Measurements from ENCODE around the gene C14orf93.

Gene C14orf93

DNA sequence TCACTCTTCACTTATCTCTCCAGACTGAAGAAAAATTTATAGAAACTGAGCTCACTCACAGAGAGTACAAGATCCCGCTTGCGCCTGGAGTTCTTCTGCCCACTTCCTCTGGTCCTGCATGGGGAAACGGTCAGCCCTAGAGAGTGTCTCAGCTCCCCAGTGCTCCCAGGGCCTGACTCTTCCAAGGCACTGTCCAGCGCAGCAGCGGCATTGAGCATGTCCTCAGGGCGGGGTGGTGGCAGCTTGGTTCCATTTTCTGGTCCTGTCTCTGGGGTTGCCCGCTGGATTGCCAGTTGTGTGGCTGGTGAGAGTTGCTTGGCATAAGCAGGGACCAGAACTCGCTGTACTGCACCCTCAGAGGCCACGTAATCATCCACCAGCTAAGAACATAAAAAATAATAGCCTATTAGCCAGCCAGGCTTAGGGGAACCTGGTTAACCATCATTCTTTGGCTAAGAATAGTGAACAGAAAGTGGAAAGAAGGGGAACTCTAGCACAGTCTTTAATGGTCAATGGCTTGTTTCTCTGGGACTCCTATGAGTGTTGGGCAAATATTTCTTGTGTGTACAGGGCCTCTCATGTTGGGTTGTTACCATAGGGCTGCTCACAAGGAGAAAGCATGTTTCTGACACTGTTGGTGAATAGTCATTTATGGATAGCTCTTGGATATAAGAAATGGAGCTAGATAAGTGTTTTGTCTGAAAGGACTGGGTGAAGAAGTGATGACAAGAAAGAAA, 13.9 kb downstream of the C14orf93 start:
- CTCF ChIA-PET: interaction anchor here (0.9 to 34.1 kb wide), 20 partner anchors 8 to 99 kb away, joined by 3 to 933 read pairs (median 6); partner anchors contain the start of genes ACIN1, AJUBA, C14orf119 and CDH24
- Histone ChIP-seq H3K4me3 (ENCODE audit: control insufficient read depth in 1 of 7, extremely low read depth in 1 of 7, insufficient read depth in 4 of 7, low read depth in 2 of 7, low read length in 6 of 7) (no peak overlapping the region), H3K36me3 (ENCODE audit: control insufficient read depth in 4 of 4, insufficient read depth in 4 of 4, low read length in 3 of 4) (peaks cover 0 to 13% (median 7%) of the 10 kb centered on the region in 4 experiments), H3K4me1 (ENCODE audit: control extremely low read depth in 1 of 4, control insufficient read depth in 4 of 4, insufficient read depth in 4 of 4, low read length in 3 of 4) (peaks cover 0 to 4% (median under 1%) of the 10 kb centered on the region in 4 experiments), H3K27ac (ENCODE audit: insufficient read depth in 1 of 2, low read depth in 1 of 2, low read length in 2 of 2, poor library complexity in 1 of 2, severe bottlenecking in 2 of 2) (no peak overlapping the region), H3K9me3 (ENCODE audit: control extremely low read depth in 1 of 5, control insufficient read depth in 4 of 5, insufficient read depth in 2 of 5, low read depth in 1 of 5, low read length in 4 of 5) (no peaks in the 10 kb centered on the region), H3K27me3 (replicated peaks in 2 of 5; ENCODE audit: control insufficient read depth in 4 of 5, insufficient read depth in 5 of 5, low read length in 4 of 5) (no peaks in the 10 kb centered on the region)
- no peak for DNase-seq
- POLR2A ChIA-PET: interaction anchor here (0.5 to 1.5 kb wide), 3 partner anchors 11 to 28 kb away, joined by 4 read pairs; no protein-coding TSS in a partner anchor
- WGBS (ENCODE audit: insufficient coverage): 98% methylated on average over 6 of the region's 9 CpGs

DNA sequence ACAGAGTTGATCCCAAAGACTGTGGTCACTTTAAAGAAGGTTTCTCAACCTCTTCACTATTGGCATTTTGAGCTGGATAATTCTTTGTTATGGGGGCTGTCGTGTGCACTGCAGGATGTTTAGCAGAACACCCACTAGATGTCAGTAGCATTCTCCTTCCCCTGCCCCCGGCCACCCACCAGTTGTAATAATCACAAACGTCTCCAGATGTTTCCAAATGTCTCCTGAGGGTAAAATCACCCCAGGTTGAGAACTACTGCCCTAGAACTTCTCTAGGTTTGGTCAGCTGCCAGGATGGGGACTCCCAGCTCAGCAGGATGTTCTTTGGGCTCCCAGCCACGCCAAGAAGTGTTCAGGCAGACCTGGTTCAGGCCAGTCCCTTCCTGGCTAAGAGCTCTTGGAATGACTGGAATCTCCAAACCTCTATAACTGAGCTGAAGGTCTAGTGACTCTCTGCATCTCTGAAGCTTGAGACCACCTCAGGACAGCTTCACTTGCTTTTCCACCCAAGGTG, 15.1 kb downstream of the C14orf93 start:
- peak; percentile 38 to 66 (median 66) for DNase-seq
- Histone ChIP-seq H3K4me1 (ENCODE audit: control extremely low read depth in 1 of 4, control insufficient read depth in 4 of 4, insufficient read depth in 4 of 4, low read length in 3 of 4) (peaks cover 0 to 4% (median under 1%) of the 10 kb centered on the region in 4 experiments), H3K27ac (ENCODE audit: insufficient read depth in 1 of 2, low read depth in 1 of 2, low read length in 2 of 2, poor library complexity in 1 of 2, severe bottlenecking in 2 of 2) (no peak overlapping the region), H3K4me3 (ENCODE audit: control insufficient read depth in 1 of 7, extremely low read depth in 1 of 7, insufficient read depth in 4 of 7, low read depth in 2 of 7, low read length in 6 of 7) (no peak overlapping the region), H3K27me3 (replicated peaks in 2 of 5; ENCODE audit: control insufficient read depth in 4 of 5, insufficient read depth in 5 of 5, low read length in 4 of 5) (no peaks in the 10 kb centered on the region), H3K9me3 (ENCODE audit: control extremely low read depth in 1 of 5, control insufficient read depth in 4 of 5, insufficient read depth in 2 of 5, low read depth in 1 of 5, low read length in 4 of 5) (no peaks in the 10 kb centered on the region), H3K36me3 (ENCODE audit: control insufficient read depth in 4 of 4, insufficient read depth in 4 of 4, low read length in 3 of 4) (peaks cover 2 to 16% (median 9%) of the 10 kb centered on the region in 4 experiments)
- POLR2A ChIA-PET: interaction anchor here (0.6 to 1.0 kb wide), 5 partner anchors 12 to 63 kb away, joined by 3 to 8 read pairs (median 4); partner anchors contain the start of gene CDH24
- CTCF ChIA-PET: interaction anchor here (0.8 to 34.1 kb wide), 27 partner anchors 10 to 430 kb away, joined by 3 to 933 read pairs (median 5); partner anchors contain the start of genes ACIN1, AJUBA, C14orf119 and CDH24
- 19% methylated on average over 4 of the region's 4 CpGs for WGBS (ENCODE audit: insufficient coverage)

- Histone ChIP-seq H3K4me1 (ENCODE audit: control extremely low read depth in 1 of 4, control insufficient read depth in 4 of 4, insufficient read depth in 4 of 4, low read length in 3 of 4) (peaks cover 0 to 4% (median under 1%) of the 10 kb centered on the region in 4 experiments), H3K27ac (ENCODE audit: insufficient read depth in 1 of 2, low read depth in 1 of 2, low read length in 2 of 2, poor library complexity in 1 of 2, severe bottlenecking in 2 of 2) (no peak overlapping the region), H3K9me3 (ENCODE audit: control extremely low read depth in 1 of 5, control insufficient read depth in 4 of 5, insufficient read depth in 2 of 5, low read depth in 1 of 5, low read length in 4 of 5) (no peaks in the 10 kb centered on the region), H3K27me3 (replicated peaks in 2 of 5; ENCODE audit: control insufficient read depth in 4 of 5, insufficient read depth in 5 of 5, low read length in 4 of 5) (no peaks in the 10 kb centered on the region), H3K4me3 (ENCODE audit: control insufficient read depth in 1 of 7, extremely low read depth in 1 of 7, insufficient read depth in 4 of 7, low read depth in 2 of 7, low read length in 6 of 7) (no peak overlapping the region), H3K36me3 (ENCODE audit: control insufficient read depth in 4 of 4, insufficient read depth in 4 of 4, low read length in 3 of 4) (peaks cover 2 to 24% (median 14%) of the 10 kb centered on the region in 4 experiments)
- no peak for DNase-seq
- ChIA-PET CTCF (interaction anchor here (0.7 to 34.1 kb wide), 16 partner anchors 8 to 428 kb away, joined by 3 to 933 read pairs (median 6); partner anchors contain the start of genes AJUBA, CDH24, PRMT5 and PSMB11), POLR2A (no interaction called here)
Observed at GRCh38 chr14:22993517-22993916, 16.4 kb downstream of the C14orf93 start.

DNA sequence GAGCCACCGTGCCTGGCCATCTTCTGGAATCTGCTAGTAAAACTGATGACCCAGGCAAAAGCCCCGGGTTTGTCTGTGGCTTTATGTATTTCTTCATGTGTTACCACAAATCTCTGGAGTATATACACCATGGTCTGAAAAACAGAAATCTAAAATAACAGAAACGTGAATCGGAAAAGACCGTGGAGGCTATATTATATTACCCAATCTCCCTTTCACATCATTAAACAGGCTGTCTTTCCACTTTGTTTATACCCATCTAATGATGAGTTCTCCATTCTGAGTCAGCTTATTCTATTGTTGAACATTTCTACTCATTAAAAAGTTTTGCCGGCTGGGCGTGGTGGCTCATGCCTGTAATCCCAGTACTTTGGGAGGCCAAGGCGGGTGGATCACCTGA, 18.1 kb downstream of the C14orf93 start:
- Histone ChIP-seq H3K27me3 (replicated peaks in 2 of 5; ENCODE audit: control insufficient read depth in 4 of 5, insufficient read depth in 5 of 5, low read length in 4 of 5) (no peaks in the 10 kb centered on the region), H3K36me3 (ENCODE audit: control insufficient read depth in 4 of 4, insufficient read depth in 4 of 4, low read length in 3 of 4) (peaks cover 5 to 29% (median 21%) of the 10 kb centered on the region in 4 experiments), H3K27ac (ENCODE audit: insufficient read depth in 1 of 2, low read depth in 1 of 2, low read length in 2 of 2, poor library complexity in 1 of 2, severe bottlenecking in 2 of 2) (no peak overlapping the region), H3K9me3 (ENCODE audit: control extremely low read depth in 1 of 5, control insufficient read depth in 4 of 5, insufficient read depth in 2 of 5, low read depth in 1 of 5, low read length in 4 of 5) (no peaks in the 10 kb centered on the region), H3K4me3 (ENCODE audit: control insufficient read depth in 1 of 7, extremely low read depth in 1 of 7, insufficient read depth in 4 of 7, low read depth in 2 of 7, low read length in 6 of 7) (no peak overlapping the region), H3K4me1 (ENCODE audit: control extremely low read depth in 1 of 4, control insufficient read depth in 4 of 4, insufficient read depth in 4 of 4, low read length in 3 of 4) (peaks cover 0 to 2% (median under 1%) of the 10 kb centered on the region in 4 experiments)
- POLR2A ChIA-PET: no interaction called here
- 93% methylated on average over 8 of the region's 8 CpGs for WGBS (ENCODE audit: insufficient coverage)
- DNase-seq: no peak
- CTCF ChIA-PET: interaction anchor here (1.0 to 34.1 kb wide), 6 partner anchors 7 to 118 kb away, joined by 3 to 933 read pairs (median 68); partner anchors contain the start of genes AJUBA, CDH24 and PSMB11

DNA sequence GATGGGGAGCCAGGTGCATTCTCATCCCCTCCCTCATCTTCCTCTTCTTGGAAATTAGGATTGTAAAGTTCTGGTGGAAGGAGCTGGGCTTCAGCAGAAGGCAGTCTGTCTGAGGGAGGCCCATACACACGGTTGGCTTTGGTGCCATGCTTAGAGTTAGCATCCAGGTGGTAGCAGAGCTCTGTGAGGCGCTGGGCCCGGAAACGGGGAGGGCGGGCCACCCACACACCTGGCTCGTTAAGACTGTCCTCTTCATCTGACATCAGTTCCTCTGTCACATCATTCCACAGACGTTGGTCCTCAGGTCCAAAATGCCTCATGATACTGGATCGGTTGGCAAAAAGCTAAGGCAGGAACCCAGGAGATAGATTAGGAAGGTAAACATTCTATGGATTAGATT, 22.7 kb downstream of the C14orf93 start:
- POLR2A ChIA-PET: interaction anchor here (0.6 kb wide), 1 partner anchor 71 kb away, joined by 5 read pairs; no protein-coding TSS in a partner anchor

DNA sequence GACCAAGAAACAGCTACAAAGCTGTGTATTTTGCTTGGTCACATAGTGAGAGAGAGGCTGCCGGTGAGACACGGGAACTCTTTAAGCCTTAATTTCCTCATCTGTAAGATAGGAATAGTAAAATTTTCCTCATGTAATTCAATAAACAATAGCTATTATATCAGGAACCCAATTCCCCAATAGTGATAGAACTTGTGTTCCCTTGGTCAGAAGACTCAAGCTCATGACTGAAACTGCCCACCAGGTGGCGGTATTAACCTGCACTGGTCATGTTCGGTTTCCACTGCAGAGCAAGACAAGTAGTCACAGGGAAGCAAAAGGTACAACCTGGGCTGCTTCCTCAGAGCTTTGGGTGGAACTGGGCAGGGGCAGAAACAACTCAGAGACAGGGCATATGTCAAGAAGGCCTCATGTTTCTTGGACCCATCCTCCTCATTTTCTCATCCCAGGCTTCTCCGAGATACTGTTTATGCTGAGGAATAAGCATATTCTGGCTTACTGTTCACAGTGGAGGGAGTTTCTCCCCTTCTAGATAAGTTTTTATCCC, 23.4 kb downstream of the C14orf93 start:
- no peak overlapping the region for H3K27ac ChIP-seq (ENCODE audit: insufficient read depth in 1 of 2, low read depth in 1 of 2, low read length in 2 of 2, poor library complexity in 1 of 2, severe bottlenecking in 2 of 2)
- no peaks in the 10 kb centered on the region for H3K9me3 ChIP-seq (ENCODE audit: control extremely low read depth in 1 of 5, control insufficient read depth in 4 of 5, insufficient read depth in 2 of 5, low read depth in 1 of 5, low read length in 4 of 5)
- H3K27me3 ChIP-seq (replicated peaks in 2 of 5; ENCODE audit: control insufficient read depth in 4 of 5, insufficient read depth in 5 of 5, low read length in 4 of 5): peaks cover 0 to 7% (median 2%) of the 10 kb centered on the region in 5 experiments
- peaks cover 4 to 18% (median 14%) of the 10 kb centered on the region in 4 experiments for H3K4me1 ChIP-seq (ENCODE audit: control extremely low read depth in 1 of 4, control insufficient read depth in 4 of 4, insufficient read depth in 4 of 4, low read length in 3 of 4)
- no peak overlapping the region for H3K4me3 ChIP-seq (ENCODE audit: control insufficient read depth in 1 of 7, extremely low read depth in 1 of 7, insufficient read depth in 4 of 7, low read depth in 2 of 7, low read length in 6 of 7)
- ChIA-PET POLR2A (interaction anchor here (1.5 to 2.0 kb wide), 2 partner anchors 70 to 71 kb away, joined by 4 to 5 read pairs; no protein-coding TSS in a partner anchor), CTCF (interaction anchor here (0.5 to 34.1 kb wide), 26 partner anchors 8 to 421 kb away, joined by 3 to 933 read pairs (median 4); partner anchors contain the start of genes CDH24, HAUS4 and PSMB11)
- WGBS (ENCODE audit: insufficient coverage): 0% methylated on average over 2 of the region's 5 CpGs
- peaks cover 3 to 22% (median 15%) of the 10 kb centered on the region in 4 experiments for H3K36me3 ChIP-seq (ENCODE audit: control insufficient read depth in 4 of 4, insufficient read depth in 4 of 4, low read length in 3 of 4)
- DNase-seq: peak; percentile 88 to 94 (median 89)

More for the DNA sequence above, 22.7 kb downstream of the C14orf93 start:
- DNase-seq: no peak
- no peak overlapping the region for H3K4me3 ChIP-seq (ENCODE audit: control insufficient read depth in 1 of 7, extremely low read depth in 1 of 7, insufficient read depth in 4 of 7, low read depth in 2 of 7, low read length in 6 of 7)
- CTCF ChIA-PET: interaction anchor here (1.1 to 34.1 kb wide), 11 partner anchors 8 to 84 kb away, joined by 3 to 933 read pairs (median 15); partner anchors contain the start of genes CDH24, HAUS4 and PSMB11
- no peaks in the 10 kb centered on the region for H3K9me3 ChIP-seq (ENCODE audit: control extremely low read depth in 1 of 5, control insufficient read depth in 4 of 5, insufficient read depth in 2 of 5, low read depth in 1 of 5, low read length in 4 of 5)
- H3K4me1 ChIP-seq (ENCODE audit: control extremely low read depth in 1 of 4, control insufficient read depth in 4 of 4, insufficient read depth in 4 of 4, low read length in 3 of 4): peaks cover 4 to 11% (median 8%) of the 10 kb centered on the region in 4 experiments
- H3K36me3 ChIP-seq (ENCODE audit: control insufficient read depth in 4 of 4, insufficient read depth in 4 of 4, low read length in 3 of 4): peaks cover 3 to 25% (median 17%) of the 10 kb centered on the region in 4 experiments
- 89% methylated on average over 6 of the region's 8 CpGs for WGBS (ENCODE audit: insufficient coverage)
- H3K27me3 ChIP-seq (replicated peaks in 2 of 5; ENCODE audit: control insufficient read depth in 4 of 5, insufficient read depth in 5 of 5, low read length in 4 of 5): peaks cover 0 to 2% (median 0%) of the 10 kb centered on the region in 5 experiments
- no peak overlapping the region for H3K27ac ChIP-seq (ENCODE audit: insufficient read depth in 1 of 2, low read depth in 1 of 2, low read length in 2 of 2, poor library complexity in 1 of 2, severe bottlenecking in 2 of 2)

Measured in common myeloid progenitor, CD34-positive (primary cell).